Ovary (tissue), 9 donors: ENCODE data around the gene MKNK2. TPM values are rescaled to one million over a fixed set of nuclear protein-coding genes. Genes with fewer than 3 reads are reported as not detected.
A peak's percentile ranks its signal among the peaks of the same experiment; 100 is the strongest.

Experiments
- DNase-seq, 5 donors: peaks; one replicate each; pipeline ENCODE4 v3.0.0-alpha.2; 2019 to 2020
- H3K27ac ChIP-seq, 2 donors: fragments of 200-600 bp; one replicate each; pipeline versions ENCODE4 v1.5.1 to v1.8.0; 2019 to 2022
- H3K27me3 ChIP-seq: fragments of 200-600 bp; one replicate; pipeline ENCODE4 v1.8.0; 2022
- H3K36me3 ChIP-seq: fragments of 200-600 bp; sonication (generic); one replicate; pipeline ENCODE4 v1.5.1; 2019
- H3K4me1 ChIP-seq: one replicate; pipeline ENCODE4 v1.8.1; 2013; ENCODE audit warnings: mild to moderate bottlenecking, moderate library complexity; ENCODE audit not compliant: insufficient read depth
- H3K4me3 ChIP-seq: fragments of 200-600 bp; sonication (generic); one replicate; pipeline ENCODE4 v1.5.1; 2017
- H3K9me3 ChIP-seq, 2 donors: fragments of 200-600 bp in 1 of 2; sonication (generic) in 1 of 2; one replicate each; pipeline versions ENCODE4 v1.5.1 to v1.8.1; 2013 to 2019; ENCODE audit warnings: mild to moderate bottlenecking in 1 of 2, moderate library complexity in 1 of 2
- CTCF ChIP-seq, 3 donors: fragments of 450-650 bp in 2 of 3; fragments of 200-600 bp in 1 of 3; IDR thresholded peaks; one replicate each; pipeline versions ENCODE4 v1.5.1 to v1.8.0; 2016 to 2022; ENCODE audit warnings: antibody characterized with exemption in 3 of 3, mild to moderate bottlenecking in 1 of 3
- EP300 ChIP-seq: sonication (generic); formaldehyde crosslinking; IDR thresholded peaks from one replicate; pipeline ENCODE4 v1.6.1; 2017; ENCODE audit warnings: antibody characterized with exemption
- POLR2A ChIP-seq: fragments of 450-650 bp; IDR thresholded peaks from one replicate; pipeline ENCODE4 v1.6.1; 2017; ENCODE audit warnings: antibody characterized with exemption, mild to moderate bottlenecking, moderate library complexity
- WGBS, 3 donors: extraction: QIAGEN DNeasy Blood & Tissue Kit in 1 of 3; methylation state at CpG; one replicate each; pipeline versions ENCODE4 v1.1.5 to v1.1.7; 2013 to 2017; 5-methylcytosine and 5-hydroxymethylcytosine counted together
- intact Hi-C, 4 donors: fragments of 100-400 bp; cut with DNase I; formaldehyde crosslinking; loops; one replicate each; pipeline versions ENCODE4 v1.11.0 to v1.15.1; 2022 to 2023
- polyA plus RNA-seq, 2 donors: library from polyadenylated mRNA; stranded (reverse); fragments of 200-250 nt in 1 of 2; fragments of 350-450 nt in 1 of 2; fragmentation: Illumina TruSeq in 1 of 2; extraction: RNeasy Lipid Tissue Mini Kit (QIAGEN cat#74804) in 1 of 2; gene quantifications; one replicate each; pipeline ENCODE4 v1.2.3, GENCODE V29; 2013 to 2014
- total RNA-seq, 7 donors: library from RNA; depleted of rRNA in 2 of 7; stranded (reverse); fragments of >200 nt in 2 of 7; fragmentation: NEBNext Ultra II Directional in 3 of 7; extraction: Animal tissue kit (Norgen Biotek cat#: 25700) in 3 of 7; gene quantifications; one replicate each; pipeline versions ENCODE4 v1.1.0 to v1.2.4, GENCODE V29; 2016 to 2023
- donor health status: DM: no; HTN: no; CAD: no; lungs with moderate emphysema.
- donor health status: DM: no; HTN: no; CAD: no.
- donor health status: Bipolar disorder and iron deficiency.
- donor health status: DM: yes; HTN: yes; CAD: no.
- donor health status: DM: no; HTN: no; CAD: no.
- donor health status: DM: yes; HTN: yes; CAD: no.

MKNK2 gene
- total and polyA plus RNA-seq, 9 donors, result 22.1 to 186 (median 110) TPM

- TF ChIP-seq EP300 (peak; percentile 51), POLR2A (no peak), CTCF (IDR thresholded peaks at IDR 0.05) (no peak)
- H3K27ac ChIP-seq, result peak overlapping the region in 1 of 2 donors; percentile 16
- peak in 2 of 5 donors; percentile 30 to 32 for DNase-seq
- no peak overlapping the region for H3K4me3 ChIP-seq
- H3K4me1 ChIP-seq, result peaks cover 12% of the 10 kb centered on the region
- 71 to 73% (median 72%) methylated on average over 38 of the region's 38 CpGs for WGBS, 3 donors
- intact Hi-C loops, result loop anchor here in 1 of 4 donors (10.0 kb wide), 1 partner anchor 130 kb away; no protein-coding TSS in a partner anchor
- H3K36me3 ChIP-seq, result no peaks in the 10 kb centered on the region
- H3K9me3 ChIP-seq, result no peaks in the 10 kb centered on the region
- no peaks in the 10 kb centered on the region for H3K27me3 ChIP-seq
These were observed 13.9 kb upstream of the MKNK2 start for GRCh38 chr19:2064788-2065524.

DNA sequence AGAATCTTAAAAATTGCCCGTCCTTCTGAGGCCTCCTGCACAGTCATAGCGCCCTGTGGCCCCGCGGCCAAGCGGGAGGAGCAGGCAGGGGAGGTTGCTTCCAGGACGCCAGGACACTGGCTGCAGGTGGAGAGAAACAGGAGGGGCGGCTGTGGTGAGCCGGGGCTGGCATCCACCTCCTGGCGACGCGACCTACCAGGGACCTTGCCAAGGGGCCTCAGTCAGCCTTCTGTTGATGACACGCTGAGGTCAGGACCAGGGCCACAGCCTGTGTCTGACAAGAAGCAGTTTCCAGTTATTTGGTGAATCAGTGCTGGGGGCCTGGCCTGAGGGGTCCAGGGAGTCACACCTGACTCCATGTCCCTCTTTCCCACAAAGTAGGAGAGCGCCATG is 13.3 kb upstream of the MKNK2 start:
- no peak overlapping the region for H3K27ac ChIP-seq
- 78 to 88% (median 80%) methylated on average over 13 of the region's 13 CpGs for WGBS, 3 donors
- intact Hi-C loops, result loop anchor here in 1 of 4 donors (10.0 kb wide), 1 partner anchor 130 kb away; no protein-coding TSS in a partner anchor
- peak in 1 of 5 donors; percentile 42 for DNase-seq
- H3K4me3 ChIP-seq, result no peak overlapping the region
- no peaks in the 10 kb centered on the region for H3K27me3 ChIP-seq
- no peaks in the 10 kb centered on the region for H3K36me3 ChIP-seq
- TF ChIP-seq CTCF (IDR thresholded peaks at IDR 0.05) (no peak), EP300 (no peak), POLR2A (no peak)
- peaks cover 13% of the 10 kb centered on the region for H3K4me1 ChIP-seq
- H3K9me3 ChIP-seq, result no peaks in the 10 kb centered on the region

DNA sequence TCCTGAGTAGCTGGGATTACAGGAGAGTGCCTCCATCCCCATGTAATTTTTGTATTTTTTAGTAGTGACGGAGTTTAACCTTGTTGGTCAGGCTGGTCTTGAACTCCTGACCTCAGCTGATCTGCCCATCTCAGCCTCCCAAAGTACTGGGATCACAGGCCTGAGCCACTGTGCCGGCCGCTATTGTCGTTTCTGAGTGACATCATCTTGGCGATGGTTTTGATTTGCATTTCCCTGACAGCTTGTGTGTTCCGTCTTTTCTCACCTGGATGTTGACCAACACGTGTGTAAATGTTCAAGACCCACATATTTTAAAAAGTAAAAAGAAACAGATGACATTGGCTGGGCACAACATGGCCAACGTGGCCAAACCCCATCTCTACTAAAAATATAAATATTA is 12.8 kb upstream of the MKNK2 start:
- H3K27me3 ChIP-seq, result no peaks in the 10 kb centered on the region
- no peaks in the 10 kb centered on the region for H3K9me3 ChIP-seq
- H3K36me3 ChIP-seq, result no peaks in the 10 kb centered on the region
- peak in 1 of 5 donors; percentile 23 for DNase-seq
- whole genome bisulfite sequencing, 3 donors, result 84 to 87% (median 87%) methylated on average over 8 of the region's 8 CpGs
- TF ChIP-seq CTCF (IDR thresholded peaks at IDR 0.05) (no peak), POLR2A (no peak)
- peaks cover 13% of the 10 kb centered on the region for H3K4me1 ChIP-seq
- no peak overlapping the region for H3K27ac ChIP-seq
- intact Hi-C loops, result loop anchor here in 1 of 4 donors (10.0 kb wide), 1 partner anchor 129 kb away; no protein-coding TSS in a partner anchor
- H3K4me3 ChIP-seq, result no peak overlapping the region

DNA sequence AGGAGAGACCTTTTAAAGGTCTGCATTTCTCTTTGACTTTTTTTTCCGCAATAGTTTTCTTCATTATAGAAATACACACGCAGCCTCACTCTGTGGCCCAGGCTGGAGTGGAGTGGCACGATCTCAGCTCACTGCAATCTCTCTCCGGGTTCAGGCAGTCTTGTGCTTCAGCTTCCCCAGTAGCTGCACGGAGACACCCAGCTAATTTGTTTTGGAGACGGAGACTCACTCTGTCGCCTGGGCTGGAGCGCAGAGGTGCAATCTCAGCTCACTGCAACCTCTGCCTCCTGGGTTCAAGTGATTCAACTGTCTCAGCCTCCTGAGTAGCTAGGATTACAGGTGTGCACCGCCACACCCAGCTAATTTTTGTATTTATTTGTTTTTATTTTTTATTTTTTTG is 11.7 kb upstream of the MKNK2 start:
- no peaks in the 10 kb centered on the region for H3K27me3 ChIP-seq
- intact Hi-C loops, result loop anchor here in 1 of 4 donors (10.0 kb wide), 1 partner anchor 128 kb away; no protein-coding TSS in a partner anchor
- TF ChIP-seq EP300, result no peak
- no peak for TF ChIP-seq CTCF (IDR thresholded peaks at IDR 0.05)
- no peak for TF ChIP-seq POLR2A
- 86 to 89% (median 86%) methylated on average over 9 of the region's 9 CpGs for WGBS, 3 donors
- H3K4me3 ChIP-seq, result no peak overlapping the region
- H3K4me1 ChIP-seq, result peaks cover 13% of the 10 kb centered on the region
- no peaks in the 10 kb centered on the region for H3K36me3 ChIP-seq
- H3K9me3 ChIP-seq, result no peaks in the 10 kb centered on the region
- H3K27ac ChIP-seq, result no peak overlapping the region
- peak in 1 of 5 donors; percentile 29 for DNase-seq
